A549 (cell line): ENCODE results near the gene SLC25A11. TPM values are rescaled to one million over a fixed set of nuclear protein-coding genes. Genes with fewer than 3 reads are reported as not detected.

Source experiments
- ATAC-seq, 2 experiments: fragments of 200-7000 bp in 1 of 2; fragments of >200 bp in 1 of 2; cut with Nextera tagmentation in 1 of 2; cut with Tn5 transposase in 1 of 2; 3 replicates each; pipeline versions ENCODE4 v1.8.0 to v1.9.1; 2018 to 2020; ENCODE audit warnings: mild to moderate bottlenecking in 1 of 2, moderate library complexity in 1 of 2
- CTCF ChIA-PET: fragments of 300-600 bp; sonication (Branson Sonifier 250); formaldehyde crosslinking; extraction: SDS; loops from one replicate; lab custom pipeline; 2021; ENCODE audit warnings: antibody characterized with exemption, inconsistent platforms; lab: Yijun Ruan, JAX
- POLR2A ChIA-PET: fragments of 350-600 bp; formaldehyde crosslinking; extraction: SDS; loops from one replicate; lab custom pipeline; 2021; ENCODE audit warnings: antibody characterized with exemption, inconsistent platforms; lab: Yijun Ruan, JAX
- DNase-seq, 2 experiments: peaks; one replicate each; pipeline versions ENCODE4 v3.0.0 to v3.0.0-alpha.2; 2011 to 2016; ENCODE audit warnings: low read depth in 1 of 2, low spot score in 1 of 2
- FAIRE-seq: peaks from 2 replicates; lab custom pipeline; 2011; peaks lifted over from hg19 to GRCh38; lab: Jason Lieb, UNC
- H3K27ac ChIP-seq, 2 experiments: fragments of >200 bp; sonication (Bioruptor Twin); formaldehyde crosslinking; 3 replicates each; pipeline ENCODE4 v1.5.1; 2016 to 2017
- H3K4me1 ChIP-seq: fragments of >200 bp; sonication (Bioruptor Twin); formaldehyde crosslinking; 3 replicates; pipeline ENCODE4 v1.6.1; 2016
- H3K4me2 ChIP-seq: fragments of >200 bp; sonication (Bioruptor Twin); formaldehyde crosslinking; 3 replicates; pipeline ENCODE4 v1.6.1; 2016
- H3K4me3 ChIP-seq: fragments of >200 bp; sonication (Bioruptor Twin); formaldehyde crosslinking; 3 replicates; pipeline ENCODE4 v1.5.1; 2016
- H3K9me3 ChIP-seq: fragments of >200 bp; sonication (Bioruptor Twin); formaldehyde crosslinking; 3 replicates; pipeline ENCODE4 v1.6.1; 2016
- CBX2 ChIP-seq: fragments of 200-600 bp; sonication (generic); IDR thresholded peaks from 2 replicates; pipeline ENCODE4 v1.6.1; 2016; ENCODE audit warnings: low read depth, mild to moderate bottlenecking, borderline replicate concordance
- CBX8 ChIP-seq: fragments of 200-600 bp; sonication (generic); IDR thresholded peaks from 2 replicates; pipeline ENCODE4 v1.6.1; 2016
- CEBPB ChIP-seq, 2 experiments: fragments of >200 bp in 1 of 2; sonication (Bioruptor Twin) in 1 of 2; formaldehyde crosslinking in 1 of 2; IDR thresholded peaks; 2 replicates each; pipeline ENCODE4 v1.6.1; 2012 to 2016
- CHD2 ChIP-seq: fragments of 150-350 bp; IDR thresholded peaks from 2 replicates; pipeline ENCODE4 v1.6.1; 2014; ENCODE audit warnings: low read length; ENCODE audit not compliant: partially characterized antibody
- E2F6 ChIP-seq: IDR thresholded peaks from 2 replicates; pipeline ENCODE4 v1.6.1; 2012; ENCODE audit warnings: low read depth, borderline replicate concordance
- EHF ChIP-seq: fragments of 250-450 bp; sonication (Bioruptor Pico); IDR thresholded peaks from 2 replicates; pipeline ENCODE4 v1.5.0; 2020; ENCODE audit warnings: mild to moderate bottlenecking
- ELK1 ChIP-seq: fragments of 150-350 bp; IDR thresholded peaks from 2 replicates; pipeline ENCODE4 v1.6.1; 2014; ENCODE audit warnings: low read depth, mild to moderate bottlenecking, low read length
- EP300 ChIP-seq, 2 experiments: fragments of >200 bp; sonication (Bioruptor Twin); formaldehyde crosslinking; IDR thresholded peaks; 2 replicates in 1 of 2; 3 replicates in 1 of 2; pipeline ENCODE4 v1.6.1; 2016 to 2017
- FOXS1 ChIP-seq: fragments of 250-450 bp; sonication (Bioruptor Pico); IDR thresholded peaks from 2 replicates; pipeline ENCODE4 v1.5.0; 2020; ENCODE audit warnings: mild to moderate bottlenecking, moderate library complexity
- HEYL ChIP-seq: fragments of 250-450 bp; sonication (Bioruptor Pico); IDR thresholded peaks from 2 replicates; pipeline ENCODE4 v1.8.0; 2021; ENCODE audit warnings: mild to moderate bottlenecking, moderate library complexity
- HOXA7 ChIP-seq: fragments of 250-450 bp; sonication (Bioruptor Pico); IDR thresholded peaks from 2 replicates; pipeline ENCODE4 v1.5.0; 2020; ENCODE audit warnings: mild to moderate bottlenecking, moderate library complexity
- JUNB ChIP-seq: fragments of >200 bp; sonication (Bioruptor Twin); formaldehyde crosslinking; IDR thresholded peaks from 2 replicates; pipeline ENCODE4 v1.6.1; 2016
- KDM1A ChIP-seq: fragments of 200-600 bp; sonication (generic); IDR thresholded peaks from 2 replicates; pipeline ENCODE4 v1.6.1; 2016; ENCODE audit warnings: low read depth, mild to moderate bottlenecking
- MAFK ChIP-seq: fragments of 450-650 bp; IDR thresholded peaks from 2 replicates; pipeline ENCODE4 v1.6.1; 2014; ENCODE audit not compliant: partially characterized antibody
- MAX ChIP-seq: IDR thresholded peaks from 2 replicates; pipeline ENCODE4 v1.6.1; 2012
- MAZ ChIP-seq: fragments of 150-350 bp; IDR thresholded peaks from 2 replicates; pipeline ENCODE4 v1.6.1; 2014; ENCODE audit warnings: antibody characterized with exemption, low read depth, low read length, borderline replicate concordance
- MYC ChIP-seq: IDR thresholded peaks from 2 replicates; pipeline ENCODE4 v1.6.1; 2012; ENCODE audit warnings: mild to moderate bottlenecking, inconsistent platforms, low read length, improper control_type of control experiment, borderline replicate concordance
- NFE2L2 ChIP-seq: fragments of 150-350 bp; conservative IDR thresholded peaks from 2 replicates; pipeline ENCODE4 v1.6.1; 2014; ENCODE audit warnings: low read length
- NPAS2 ChIP-seq: fragments of 250-450 bp; sonication (Bioruptor Pico); IDR thresholded peaks from 2 replicates; pipeline ENCODE4 v1.8.0; 2022; ENCODE audit warnings: mild to moderate bottlenecking, moderate library complexity, borderline replicate concordance
- NR3C1 ChIP-seq: fragments of >200 bp; sonication (Bioruptor Twin); formaldehyde crosslinking; IDR thresholded peaks from 3 replicates; pipeline ENCODE4 v1.6.1; 2017
- PHF8 ChIP-seq: fragments of 200-600 bp; sonication (generic); IDR thresholded peaks from 2 replicates; pipeline ENCODE4 v1.6.1; 2016; ENCODE audit warnings: low read depth, mild to moderate bottlenecking, antibody characterized with exemption, moderate library complexity, borderline replicate concordance
- POLR2A ChIP-seq: IDR thresholded peaks from 2 replicates; pipeline ENCODE4 v1.6.1; 2012; ENCODE audit warnings: mild to moderate bottlenecking, low read length
- SMC3 ChIP-seq: fragments of >200 bp; sonication (Bioruptor Twin); formaldehyde crosslinking; IDR thresholded peaks from 3 replicates; pipeline ENCODE4 v1.6.1; 2018; ENCODE audit warnings: inconsistent platforms
- TFCP2L1 ChIP-seq: fragments of 250-450 bp; sonication (Bioruptor Pico); IDR thresholded peaks from 2 replicates; pipeline ENCODE4 v1.5.0; 2021; ENCODE audit warnings: mild to moderate bottlenecking
- TP53 ChIP-seq: fragments of 250-450 bp; sonication (Bioruptor Pico); IDR thresholded peaks from 2 replicates; pipeline ENCODE4 v1.5.0; 2021; ENCODE audit warnings: mild to moderate bottlenecking, moderate library complexity
- USF2 ChIP-seq: fragments of 450-650 bp; IDR thresholded peaks from 2 replicates; pipeline ENCODE4 v1.6.1; 2014; ENCODE audit warnings: antibody characterized with exemption
- ZFP36 ChIP-seq: fragments of 450-650 bp; IDR thresholded peaks from 2 replicates; pipeline ENCODE4 v1.6.1; 2014; ENCODE audit warnings: borderline replicate concordance; ENCODE audit not compliant: partially characterized antibody
- ZNF302 ChIP-seq: fragments of 250-450 bp; sonication (Bioruptor Pico); IDR thresholded peaks from 2 replicates; pipeline ENCODE4 v1.9.0; 2021; ENCODE audit warnings: inconsistent platforms, mild to moderate bottlenecking, moderate library complexity
- WGBS: methylation state at CpG from one replicate; pipeline ENCODE4 v1.1.6; 2017; ENCODE audit errors: missing lambda C conversion rate; 5-methylcytosine and 5-hydroxymethylcytosine counted together
- polyA plus RNA-seq, 4 experiments: library from polyadenylated mRNA; depleted of rRNA in 3 of 4; stranded (reverse); fragments of >200 nt; fragmentation: RNase III in 1 of 4; extraction: RNeasy Plus Mini Kit Qiagen cat#74134 plus additional on column Dnase treatment in 1 of 4; gene quantifications; 2 replicates in 3 of 4; 3 replicates in 1 of 4; pipeline ENCODE4 v1.2.3, GENCODE V29; 2011 to 2017
- TF ChIP-seq, protein P1 (sequence below): fragments of >200 bp; sonication (Bioruptor Twin); formaldehyde crosslinking; IDR thresholded peaks from 2 replicates; pipeline ENCODE4 v1.6.1; 2016
- TF ChIP-seq, protein P2 (sequence below): fragments of 250-450 bp; sonication (Bioruptor Pico); IDR thresholded peaks from 2 replicates; pipeline ENCODE4 v1.5.0; 2020; ENCODE audit warnings: low read depth, mild to moderate bottlenecking, moderate library complexity

SLC25A11 gene
- polyA plus RNA-seq, 2 of the 4 experiments (the other 2 are of a cell fraction), result 60.2 to 69.2 TPM

- H3K4me2 ChIP-seq, result no peak overlapping the region
- 93% methylated on average over 8 of the region's 9 CpGs for WGBS
- POLR2A ChIA-PET, result no interaction called here
These were observed 34.3 kb upstream of the SLC25A11 start for GRCh38 chr17:4974115-4974670.

DNA sequence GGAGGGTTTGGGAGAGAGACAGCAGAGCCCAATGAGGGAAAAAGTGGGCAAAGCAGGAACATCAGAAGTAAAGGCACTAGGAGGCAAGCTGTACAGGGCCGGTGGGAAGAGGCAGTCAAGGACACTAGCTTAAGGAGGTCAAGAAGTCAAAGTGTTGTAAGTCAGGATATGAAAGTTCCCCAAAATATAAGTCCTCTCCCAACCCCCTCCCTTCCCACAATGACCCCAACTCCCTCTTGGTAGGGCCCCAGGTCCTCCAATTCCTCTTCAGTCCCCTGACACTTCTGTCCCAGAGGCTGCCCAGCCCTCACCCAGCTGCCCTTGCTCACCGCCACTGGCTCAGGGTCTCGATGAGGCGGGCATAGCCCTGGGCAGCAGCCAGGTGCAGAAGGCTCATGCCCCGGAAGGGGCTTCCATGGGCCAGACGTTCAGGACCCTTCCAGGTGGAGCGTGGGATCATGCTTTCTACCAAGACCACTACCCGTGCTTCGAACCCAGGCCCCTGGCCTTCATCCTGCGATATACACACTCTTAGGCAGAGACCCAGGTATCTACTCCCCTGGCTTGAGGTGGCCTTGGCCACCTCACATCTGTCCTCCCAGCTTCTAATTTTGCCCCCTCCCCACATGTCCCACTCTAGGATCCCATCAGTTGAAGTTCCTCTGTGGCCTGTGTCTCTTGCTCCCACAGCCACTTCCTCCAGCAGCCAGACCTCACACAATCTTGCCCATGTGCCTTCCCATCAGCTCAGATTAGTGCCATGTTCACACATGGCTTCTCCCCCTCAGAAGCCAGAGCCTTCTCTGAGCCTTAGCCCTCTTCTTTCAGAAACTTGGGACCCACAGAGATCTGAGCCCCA, 33.6 kb upstream of the SLC25A11 start:
- peaks cover 14% of the 10 kb centered on the region for H3K4me1 ChIP-seq
- H3K4me3 ChIP-seq, result no peak overlapping the region
- ChIA-PET POLR2A (no interaction called here), CTCF (interaction anchor here (1.0 to 11.2 kb wide), 6 partner anchors 6 to 89 kb away, joined by 3 to 148 read pairs (median 20); partner anchors contain the start of gene CAMTA2)
- FAIRE-seq (no peak), ATAC-seq (no peak), DNase-seq (no peak)
- H3K9me3 ChIP-seq, result no peaks in the 10 kb centered on the region
- WGBS, result 90% methylated on average over 10 of the region's 10 CpGs
- no peak overlapping the region for H3K27ac ChIP-seq
- no peak overlapping the region for H3K4me2 ChIP-seq
- TF ChIP-seq CBX8 (no peak), MAFK (no peak), CBX2 (no peak), JUNB (no peak), ZNF302 (CRISPR knock-in tag) (no peak), HOXA7 (CRISPR knock-in tag) (no peak), SMC3 (no peak), EHF (no peak), E2F6 (no peak), FOXS1 (CRISPR knock-in tag) (no peak), ZFP36 (no peak), TP53 (CRISPR knock-in tag) (no peak), MYC (no peak), CHD2 (no peak), PHF8 (no peak), MAX (no peak), NR3C1 (no peak), NPAS2 (CRISPR knock-in tag) (no peak)
- TF ChIP-seq, protein P1, sequence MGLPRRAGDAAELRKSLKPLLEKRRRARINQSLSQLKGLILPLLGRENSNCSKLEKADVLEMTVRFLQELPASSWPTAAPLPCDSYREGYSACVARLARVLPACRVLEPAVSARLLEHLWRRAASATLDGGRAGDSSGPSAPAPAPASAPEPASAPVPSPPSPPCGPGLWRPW, result no peak

More at GRCh38 chr17:4974115-4974670, 34.3 kb upstream of the SLC25A11 start:
- Histone ChIP-seq H3K4me1 (peaks cover 7% of the 10 kb centered on the region), H3K4me3 (no peak overlapping the region), H3K9me3 (no peaks in the 10 kb centered on the region), H3K27ac (no peak overlapping the region)
- FAIRE-seq (no peak), ATAC-seq (no peak), DNase-seq (no peak)
- CTCF ChIA-PET, result interaction anchor here (1.2 to 11.2 kb wide), 5 partner anchors 9 to 88 kb away, joined by 3 to 148 read pairs (median 7); partner anchors contain the start of gene CAMTA2
- TF ChIP-seq HEYL, result no peak

- Histone ChIP-seq H3K4me2 (no peak overlapping the region), H3K27ac (no peak overlapping the region), H3K4me3 (no peak overlapping the region), H3K4me1 (peaks cover 15% of the 10 kb centered on the region), H3K9me3 (no peaks in the 10 kb centered on the region)
- ChIA-PET CTCF (interaction anchor here (0.6 to 11.2 kb wide), 6 partner anchors 7 to 90 kb away, joined by 3 to 148 read pairs (median 19); partner anchors contain the start of gene CAMTA2), POLR2A (no interaction called here)
- FAIRE-seq, result no peak
- no peak for DNase-seq
- ATAC-seq, result no peak
- 96% methylated on average over 12 of the region's 12 CpGs for WGBS
- TF ChIP-seq KDM1A, result no peak
- TF ChIP-seq SMC3, result no peak
- no peak for TF ChIP-seq MAX
- no peak for TF ChIP-seq USF2
- TF ChIP-seq, protein P2, sequence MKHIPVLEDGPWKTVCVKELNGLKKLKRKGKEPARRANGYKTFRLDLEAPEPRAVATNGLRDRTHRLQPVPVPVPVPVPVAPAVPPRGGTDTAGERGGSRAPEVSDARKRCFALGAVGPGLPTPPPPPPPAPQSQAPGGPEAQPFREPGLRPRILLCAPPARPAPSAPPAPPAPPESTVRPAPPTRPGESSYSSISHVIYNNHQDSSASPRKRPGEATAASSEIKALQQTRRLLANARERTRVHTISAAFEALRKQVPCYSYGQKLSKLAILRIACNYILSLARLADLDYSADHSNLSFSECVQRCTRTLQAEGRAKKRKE (CRISPR knock-in tag), result no peak
- TF ChIP-seq MAFK, result no peak
- no peak for TF ChIP-seq EP300 (IDR thresholded peaks at IDR 0.05)
- no peak for TF ChIP-seq CEBPB (IDR thresholded peaks at IDR 0.05)
- TF ChIP-seq POLR2A, result no peak
- TF ChIP-seq CHD2, result no peak
- TF ChIP-seq ZFP36, result no peak
- no peak for TF ChIP-seq TFCP2L1 (CRISPR knock-in tag)
- TF ChIP-seq MAZ, result no peak
- TF ChIP-seq NFE2L2, result no peak
- no peak for TF ChIP-seq ELK1
These were observed 32.9 kb upstream of the SLC25A11 start for GRCh38 chr17:4972752-4973151.
